Neural cell (in vitro differentiated cells): ENCODE measurements around the gene CLIC4. TPM values are rescaled to one million over a fixed set of nuclear protein-coding genes. Genes with fewer than 3 reads are reported as not detected.
"Not testable (repeated sequence)": the region's sequence is repeated elsewhere in the genome, so short reads cannot be mapped to it uniquely, and the experiment has no call there.

Experiments
- H2AFZ ChIP-seq: fragments of 200-600, 300-800 bp; sonication (generic), shearing (Covaris generic); 2 replicates; pipeline ENCODE4 v1.6.0; 2014; ENCODE audit warnings: low read depth, mild to moderate bottlenecking, antibody characterized with exemption, low read length, moderate library complexity
- H3F3A ChIP-seq: fragments of 200-600 bp; shearing (Covaris generic); 2 replicates; pipeline ENCODE4 v1.6.1; 2016; ENCODE audit warnings: mild to moderate bottlenecking, moderate library complexity, mixed read lengths, antibody characterized with exemption, low read length; ENCODE audit not compliant: insufficient read depth, poor library complexity, severe bottlenecking
- H3K27ac ChIP-seq: fragments of 200-600, 300-800 bp; sonication (generic), shearing (Covaris generic); 2 replicates; pipeline ENCODE4 v1.5.1; 2014; ENCODE audit warnings: mild to moderate bottlenecking, low read length, moderate library complexity
- H3K27me3 ChIP-seq: fragments of 300-800, 200-600 bp; sonication (generic), shearing (Covaris generic); 2 replicates; pipeline ENCODE4 v1.6.0; 2014; ENCODE audit warnings: mild to moderate bottlenecking, low read depth, low read length, moderate library complexity; ENCODE audit not compliant: insufficient read depth
- H3K36me3 ChIP-seq: fragments of 300-800, 200-600 bp; sonication (generic), shearing (Covaris generic); 2 replicates; pipeline ENCODE4 v1.5.1; 2014; ENCODE audit warnings: mild to moderate bottlenecking, antibody characterized with exemption, low read length, moderate library complexity; ENCODE audit not compliant: insufficient read depth
- H3K4me2 ChIP-seq: fragments of 300-800, 200-600 bp; sonication (generic), shearing (Covaris generic); 2 replicates; pipeline ENCODE4 v1.6.0; 2014; ENCODE audit warnings: mild to moderate bottlenecking, low read length
- H3K4me3 ChIP-seq: fragments of 300-800, 200-600 bp; sonication (generic), shearing (Covaris generic); 2 replicates; pipeline ENCODE4 v1.5.1; 2014; ENCODE audit warnings: mild to moderate bottlenecking, low read length, moderate library complexity
- H3K79me2 ChIP-seq: fragments of 200-600 bp; shearing (Covaris generic); replicated peaks from 2 replicates; pipeline ENCODE4 v1.6.0; 2014; ENCODE audit warnings: mild to moderate bottlenecking, low read length, moderate library complexity; ENCODE audit not compliant: insufficient read depth
- H3K9ac ChIP-seq: fragments of 300-800, 200-600 bp; sonication (generic), shearing (Covaris generic); 2 replicates; pipeline ENCODE4 v1.6.1; 2016; ENCODE audit warnings: mild to moderate bottlenecking, low read length, mixed read lengths
- H3K9me2 ChIP-seq: fragments of 200-600 bp; shearing (Covaris generic); 2 replicates; pipeline ENCODE4 v1.6.1; 2016; ENCODE audit warnings: mild to moderate bottlenecking, low read length, mixed read lengths; ENCODE audit not compliant: insufficient read depth
- H3K9me3 ChIP-seq: fragments of 200-600, 300-800 bp; sonication (generic), shearing (Covaris generic); 2 replicates; pipeline ENCODE4 v1.6.1; 2016; ENCODE audit warnings: mild to moderate bottlenecking, mixed run types, low read length, moderate library complexity, mixed read lengths
- H4K20me1 ChIP-seq: fragments of 200-600 bp; shearing (Covaris generic); 2 replicates; pipeline ENCODE4 v1.6.1; 2016; ENCODE audit warnings: mild to moderate bottlenecking, mixed run types; ENCODE audit not compliant: insufficient read depth
- EP300 ChIP-seq: fragments of 450-650 bp; conservative IDR thresholded peaks from 2 replicates; pipeline ENCODE4 v1.6.1; 2014; ENCODE audit warnings: antibody characterized with exemption, mild to moderate bottlenecking, moderate library complexity; ENCODE audit not compliant: poor library complexity, severe bottlenecking
- EZH2 ChIP-seq: fragments of 200-600, 300-800 bp; shearing (Covaris generic), sonication (generic); IDR thresholded peaks from 2 replicates; pipeline ENCODE4 v1.6.1; 2014; ENCODE audit warnings: antibody characterized with exemption, low read length, borderline replicate concordance, mild to moderate bottlenecking; ENCODE audit not compliant: insufficient read depth, poor library complexity, severe bottlenecking
- MXI1 ChIP-seq: fragments of 450-650 bp; conservative IDR thresholded peaks from 2 replicates; pipeline ENCODE4 v1.6.1; 2014; ENCODE audit warnings: antibody characterized with exemption, mild to moderate bottlenecking; ENCODE audit not compliant: poor library complexity, severe bottlenecking
- POLR2AphosphoS5 ChIP-seq: IDR thresholded peaks from 2 replicates; pipeline ENCODE4 v1.6.1; 2012
- SMC3 ChIP-seq: fragments of 450-650 bp; conservative IDR thresholded peaks from 2 replicates; pipeline ENCODE4 v1.6.1; 2014; ENCODE audit warnings: antibody characterized with exemption, mild to moderate bottlenecking, moderate library complexity; ENCODE audit not compliant: poor library complexity
- polyA plus RNA-seq: library from polyadenylated mRNA; depleted of rRNA; stranded (reverse); fragments of >200 nt; gene quantifications from 2 replicates; pipeline ENCODE4 v1.2.3, GENCODE V29; 2014
- TF ChIP-seq, protein P1 (sequence below): fragments of 450-650 bp; IDR thresholded peaks from 2 replicates; pipeline ENCODE4 v1.5.1; 2014; ENCODE audit warnings: antibody characterized with exemption, mild to moderate bottlenecking, moderate library complexity; ENCODE audit not compliant: poor library complexity, severe bottlenecking
- TF ChIP-seq, protein P2 (sequence below): IDR thresholded peaks from 2 replicates; pipeline ENCODE4 v1.6.1; 2012; ENCODE audit warnings: borderline replicate concordance

Gene CLIC4
- polyA plus RNA-seq, 1 donor from 2014 or later: 133 TPM

GRCh38 chr1:24704411-24705259, 40.6 kb upstream of the CLIC4 start:
- Histone ChIP-seq H2AFZ (no peak overlapping the region), H4K20me1 (no peaks in the 10 kb centered on the region), H3K4me3 (no peak overlapping the region), H3K9me2 (no peaks in the 10 kb centered on the region), H3F3A (no peaks in the 10 kb centered on the region), H3K36me3 (no peaks in the 10 kb centered on the region), H3K27ac (no peak overlapping the region), H3K79me2 (no peaks in the 10 kb centered on the region), H3K4me2 (no peak overlapping the region), H3K9me3 (no peaks in the 10 kb centered on the region), H3K27me3 (no peaks in the 10 kb centered on the region), H3K9ac (no peak overlapping the region)
- TF ChIP-seq EP300 (no peak), POLR2AphosphoS5 (no peak), MXI1 (no peak), EZH2 (no peak), SMC3 (no peak)
- TF ChIP-seq, protein P1, sequence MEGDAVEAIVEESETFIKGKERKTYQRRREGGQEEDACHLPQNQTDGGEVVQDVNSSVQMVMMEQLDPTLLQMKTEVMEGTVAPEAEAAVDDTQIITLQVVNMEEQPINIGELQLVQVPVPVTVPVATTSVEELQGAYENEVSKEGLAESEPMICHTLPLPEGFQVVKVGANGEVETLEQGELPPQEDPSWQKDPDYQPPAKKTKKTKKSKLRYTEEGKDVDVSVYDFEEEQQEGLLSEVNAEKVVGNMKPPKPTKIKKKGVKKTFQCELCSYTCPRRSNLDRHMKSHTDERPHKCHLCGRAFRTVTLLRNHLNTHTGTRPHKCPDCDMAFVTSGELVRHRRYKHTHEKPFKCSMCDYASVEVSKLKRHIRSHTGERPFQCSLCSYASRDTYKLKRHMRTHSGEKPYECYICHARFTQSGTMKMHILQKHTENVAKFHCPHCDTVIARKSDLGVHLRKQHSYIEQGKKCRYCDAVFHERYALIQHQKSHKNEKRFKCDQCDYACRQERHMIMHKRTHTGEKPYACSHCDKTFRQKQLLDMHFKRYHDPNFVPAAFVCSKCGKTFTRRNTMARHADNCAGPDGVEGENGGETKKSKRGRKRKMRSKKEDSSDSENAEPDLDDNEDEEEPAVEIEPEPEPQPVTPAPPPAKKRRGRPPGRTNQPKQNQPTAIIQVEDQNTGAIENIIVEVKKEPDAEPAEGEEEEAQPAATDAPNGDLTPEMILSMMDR: no peak
- TF ChIP-seq, protein P2, sequence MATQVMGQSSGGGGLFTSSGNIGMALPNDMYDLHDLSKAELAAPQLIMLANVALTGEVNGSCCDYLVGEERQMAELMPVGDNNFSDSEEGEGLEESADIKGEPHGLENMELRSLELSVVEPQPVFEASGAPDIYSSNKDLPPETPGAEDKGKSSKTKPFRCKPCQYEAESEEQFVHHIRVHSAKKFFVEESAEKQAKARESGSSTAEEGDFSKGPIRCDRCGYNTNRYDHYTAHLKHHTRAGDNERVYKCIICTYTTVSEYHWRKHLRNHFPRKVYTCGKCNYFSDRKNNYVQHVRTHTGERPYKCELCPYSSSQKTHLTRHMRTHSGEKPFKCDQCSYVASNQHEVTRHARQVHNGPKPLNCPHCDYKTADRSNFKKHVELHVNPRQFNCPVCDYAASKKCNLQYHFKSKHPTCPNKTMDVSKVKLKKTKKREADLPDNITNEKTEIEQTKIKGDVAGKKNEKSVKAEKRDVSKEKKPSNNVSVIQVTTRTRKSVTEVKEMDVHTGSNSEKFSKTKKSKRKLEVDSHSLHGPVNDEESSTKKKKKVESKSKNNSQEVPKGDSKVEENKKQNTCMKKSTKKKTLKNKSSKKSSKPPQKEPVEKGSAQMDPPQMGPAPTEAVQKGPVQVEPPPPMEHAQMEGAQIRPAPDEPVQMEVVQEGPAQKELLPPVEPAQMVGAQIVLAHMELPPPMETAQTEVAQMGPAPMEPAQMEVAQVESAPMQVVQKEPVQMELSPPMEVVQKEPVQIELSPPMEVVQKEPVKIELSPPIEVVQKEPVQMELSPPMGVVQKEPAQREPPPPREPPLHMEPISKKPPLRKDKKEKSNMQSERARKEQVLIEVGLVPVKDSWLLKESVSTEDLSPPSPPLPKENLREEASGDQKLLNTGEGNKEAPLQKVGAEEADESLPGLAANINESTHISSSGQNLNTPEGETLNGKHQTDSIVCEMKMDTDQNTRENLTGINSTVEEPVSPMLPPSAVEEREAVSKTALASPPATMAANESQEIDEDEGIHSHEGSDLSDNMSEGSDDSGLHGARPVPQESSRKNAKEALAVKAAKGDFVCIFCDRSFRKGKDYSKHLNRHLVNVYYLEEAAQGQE: no peak

DNA sequence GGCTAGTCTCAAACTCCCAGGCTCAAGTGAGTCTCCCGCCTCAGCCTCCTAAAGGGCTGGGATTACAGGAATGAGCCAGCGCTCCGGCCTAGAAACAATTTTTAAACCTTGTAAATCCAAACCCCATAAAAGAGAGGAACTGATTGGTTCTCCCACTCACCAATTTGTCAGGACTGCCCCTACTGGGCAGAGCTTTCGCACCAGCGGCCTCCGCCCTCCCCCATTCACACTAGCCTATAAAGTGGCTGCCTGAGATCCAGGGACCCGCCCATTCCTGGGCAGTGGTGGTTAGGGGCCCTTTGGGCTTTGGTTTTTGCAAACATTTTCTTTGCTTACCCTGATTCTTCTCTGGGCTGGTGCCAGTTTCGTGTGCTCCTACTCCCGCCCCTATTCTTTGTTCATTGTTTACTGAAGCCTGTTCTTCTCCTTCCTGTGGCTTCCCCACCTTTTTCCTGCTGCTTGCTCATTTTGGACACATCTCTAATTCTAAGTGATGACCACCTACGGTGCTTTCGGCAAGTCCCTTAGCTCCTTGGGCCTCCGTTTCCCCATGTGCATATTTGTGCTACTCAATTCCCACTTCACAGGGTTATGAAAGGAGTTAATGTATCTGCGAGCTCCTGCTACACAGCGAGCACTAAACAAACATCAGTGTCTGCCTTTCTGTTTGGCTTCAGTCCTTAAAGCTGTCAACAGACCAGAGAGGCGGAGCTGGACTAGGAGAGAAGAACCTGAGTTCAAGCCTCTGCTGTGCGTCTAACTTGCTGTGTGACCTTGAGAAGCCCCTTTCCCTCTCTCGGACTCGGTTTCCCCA, 39.8 kb upstream of the CLIC4 start:
- H3K27me3 ChIP-seq: no peaks in the 10 kb centered on the region
- no peaks in the 10 kb centered on the region for H3K9me3 ChIP-seq
- H3K4me2 ChIP-seq: no peak overlapping the region
- H3K36me3 ChIP-seq: no peaks in the 10 kb centered on the region
- no peaks in the 10 kb centered on the region for H3F3A ChIP-seq
- no peaks in the 10 kb centered on the region for H3K9me2 ChIP-seq
- no peaks in the 10 kb centered on the region for H3K79me2 ChIP-seq
- H3K4me3 ChIP-seq: no peak overlapping the region
- H4K20me1 ChIP-seq: no peaks in the 10 kb centered on the region
- TF ChIP-seq SMC3 (no peak), POLR2AphosphoS5 (no peak), EZH2 (no peak)
- H2AFZ ChIP-seq: no peak overlapping the region
- no peak overlapping the region for H3K9ac ChIP-seq
- H3K27ac ChIP-seq: no peak overlapping the region

DNA sequence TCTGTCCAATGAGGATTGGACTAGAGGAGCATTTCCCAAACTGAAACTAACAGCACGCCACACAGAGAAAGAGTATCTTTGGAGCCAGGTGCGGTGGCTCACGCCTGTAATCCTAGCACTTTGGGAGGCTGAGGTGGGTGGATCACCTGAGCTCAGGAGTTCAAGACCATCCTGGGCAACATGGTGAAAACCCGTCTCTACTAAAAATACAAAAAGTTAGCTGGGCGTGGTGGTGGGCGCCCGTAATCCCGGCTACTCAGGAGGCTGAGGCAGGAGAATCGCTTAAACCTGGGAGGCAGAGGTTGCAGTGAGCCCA, 39.2 kb upstream of the CLIC4 start:
- H3K27ac ChIP-seq, H3K4me2 ChIP-seq, H4K20me1 ChIP-seq, H3K27me3 ChIP-seq, H3K79me2 ChIP-seq, H2AFZ ChIP-seq, H3K36me3 ChIP-seq, H3F3A ChIP-seq, H3K9me2 ChIP-seq, H3K4me3 ChIP-seq, H3K9me3 ChIP-seq, H3K9ac ChIP-seq: not testable (repeated sequence)
